Liver (tissue), 9 donors: ENCODE measurements around the gene NCOA3. TPM values are rescaled to one million over a fixed set of nuclear protein-coding genes. Genes with fewer than 3 reads are reported as not detected.

Source experiments
- DNase-seq: peaks from one replicate; pipeline ENCODE4 v3.0.0-alpha.2; 2017; ENCODE audit warnings: low spot score
- H3K27ac ChIP-seq, 2 donors: one replicate each; pipeline ENCODE4 v1.7.0; 2013; ENCODE audit warnings: inconsistent platforms in 2 of 2, low read length in 2 of 2, control low read depth in 1 of 2, low read depth in 1 of 2, mild to moderate bottlenecking in 1 of 2
- H3K27me3 ChIP-seq, 4 donors: one replicate each; pipeline versions ENCODE4 v1.6.1 to v1.7.0; 2013; ENCODE audit warnings: low read length in 3 of 4, inconsistent platforms in 1 of 4, mild to moderate bottlenecking in 1 of 4, moderate library complexity in 1 of 4; ENCODE audit not compliant: control insufficient read depth in 4 of 4, insufficient read depth in 4 of 4
- H3K36me3 ChIP-seq, 4 donors: one replicate each; pipeline versions ENCODE4 v1.6.1 to v1.7.0; 2013; ENCODE audit warnings: low read length in 3 of 4, mild to moderate bottlenecking in 3 of 4, low read depth in 1 of 4, moderate library complexity in 1 of 4; ENCODE audit not compliant: control insufficient read depth in 4 of 4, insufficient read depth in 3 of 4
- H3K4me1 ChIP-seq, 4 donors: one replicate each; pipeline versions ENCODE4 v1.6.1 to v1.7.0; 2013; ENCODE audit warnings: low read length in 3 of 4, mild to moderate bottlenecking in 3 of 4, moderate library complexity in 1 of 4; ENCODE audit not compliant: control insufficient read depth in 4 of 4, insufficient read depth in 4 of 4
- H3K4me3 ChIP-seq, 3 donors: one replicate each; pipeline versions ENCODE4 v1.6.1 to v1.7.0; 2013; ENCODE audit warnings: low read length in 3 of 3, control low read depth in 1 of 3, low read depth in 1 of 3, mild to moderate bottlenecking in 1 of 3
- H3K9ac ChIP-seq, 2 donors: one replicate each; pipeline ENCODE4 v1.7.0; 2013; ENCODE audit warnings: low read length in 2 of 2, mild to moderate bottlenecking in 2 of 2, moderate library complexity in 2 of 2, control low read depth in 1 of 2, low read depth in 1 of 2
- H3K9me3 ChIP-seq, 4 donors: one replicate each; pipeline versions ENCODE4 v1.6.1 to v1.7.0; 2013; ENCODE audit warnings: low read length in 3 of 4; ENCODE audit not compliant: control insufficient read depth in 4 of 4
- ATF3 ChIP-seq: IDR thresholded peaks from 2 replicates; pipeline ENCODE4 v1.6.1; 2016; ENCODE audit warnings: antibody characterized with exemption
- CTCF ChIP-seq: fragments of 150-350 bp; IDR thresholded peaks from 2 replicates; pipeline ENCODE4 v1.5.1; 2017; ENCODE audit warnings: improper control_type of control experiment, low read depth, low read length; ENCODE audit not compliant: missing input control
- EGR1 ChIP-seq, 2 donors: IDR thresholded peaks; 2 replicates each; pipeline ENCODE4 v1.6.1; 2016 to 2018; ENCODE audit warnings: antibody characterized with exemption in 2 of 2, low read depth in 2 of 2
- FOXA1 ChIP-seq: IDR thresholded peaks from 2 replicates; pipeline ENCODE4 v1.6.1; 2016; ENCODE audit warnings: antibody characterized with exemption
- FOXA2 ChIP-seq: IDR thresholded peaks from 2 replicates; pipeline ENCODE4 v1.6.1; 2016; ENCODE audit warnings: antibody characterized with exemption
- GABPA ChIP-seq, 2 donors: IDR thresholded peaks in 1 of 2; conservative IDR thresholded peaks in 1 of 2; 2 replicates each; pipeline ENCODE4 v1.6.1; 2016; ENCODE audit warnings: antibody characterized with exemption in 2 of 2, mild to moderate bottlenecking in 1 of 2, moderate library complexity in 1 of 2
- HNF4A ChIP-seq, 2 donors: conservative IDR thresholded peaks; 2 replicates each; pipeline ENCODE4 v1.6.1; 2016; ENCODE audit warnings: antibody characterized with exemption in 2 of 2, mild to moderate bottlenecking in 2 of 2
- HNF4G ChIP-seq: IDR thresholded peaks from 2 replicates; pipeline ENCODE4 v1.6.1; 2016; ENCODE audit warnings: antibody characterized with exemption
- JUND ChIP-seq, 2 donors: IDR thresholded peaks; 2 replicates each; pipeline ENCODE4 v1.6.1; 2016; ENCODE audit warnings: antibody characterized with exemption in 2 of 2
- MAX ChIP-seq: IDR thresholded peaks from 2 replicates; pipeline ENCODE4 v1.6.1; 2016; ENCODE audit warnings: antibody characterized with exemption
- NR2F2 ChIP-seq: IDR thresholded peaks from 2 replicates; pipeline ENCODE4 v1.6.1; 2016; ENCODE audit warnings: antibody characterized with exemption
- RAD21 ChIP-seq, 2 donors: IDR thresholded peaks; 2 replicates each; pipeline ENCODE4 v1.6.1; 2016; ENCODE audit warnings: antibody characterized with exemption in 2 of 2, mild to moderate bottlenecking in 2 of 2
- REST ChIP-seq: IDR thresholded peaks from 2 replicates; pipeline ENCODE4 v1.6.1; 2016; ENCODE audit warnings: antibody characterized with exemption, mild to moderate bottlenecking
- RXRA ChIP-seq, 2 donors: IDR thresholded peaks; 2 replicates each; pipeline ENCODE4 v1.6.1; 2017 to 2018; ENCODE audit warnings: antibody characterized with exemption in 2 of 2, mild to moderate bottlenecking in 1 of 2
- SP1 ChIP-seq: IDR thresholded peaks from 2 replicates; pipeline ENCODE4 v1.6.1; 2018; ENCODE audit warnings: antibody characterized with exemption, mild to moderate bottlenecking
- TAF1 ChIP-seq: conservative IDR thresholded peaks from 2 replicates; pipeline ENCODE4 v1.6.1; 2016; ENCODE audit warnings: antibody characterized with exemption, mild to moderate bottlenecking
- YY1 ChIP-seq: IDR thresholded peaks from 2 replicates; pipeline ENCODE4 v1.6.1; 2016; ENCODE audit warnings: antibody characterized with exemption, mild to moderate bottlenecking
- ZBTB33 ChIP-seq: IDR thresholded peaks from 2 replicates; pipeline ENCODE4 v1.6.1; 2016; ENCODE audit warnings: antibody characterized with exemption
- WGBS: extraction: QIAGEN DNeasy Blood & Tissue Kit; methylation state at CpG from one replicate; pipeline ENCODE4 v1.1.7; 2013; 5-methylcytosine and 5-hydroxymethylcytosine counted together
- polyA plus RNA-seq, 2 donors: library from polyadenylated mRNA; stranded (reverse) in 1 of 2; unstranded in 1 of 2; fragments of 200-250 nt in 1 of 2; fragments of >200 nt in 1 of 2; fragmentation: Nextera tagmentation in 1 of 2; extraction: Ambion mirVana in 1 of 2; gene quantifications; one replicate each; pipeline versions ENCODE4 v1.2.1 to v1.2.3, GENCODE V29; 2013 to 2015
- total RNA-seq, 2 donors: library from RNA; depleted of rRNA; stranded (reverse); fragments of >200 nt; gene quantifications; one replicate each; pipeline ENCODE4 v1.2.3, GENCODE V29; 2014
- donor health status: healthy.
- donor health status: healthy.
- donor health status: healthy.
- donor health status: healthy.
- donor health status: healthy.

NCOA3 gene
- total and polyA plus RNA-seq, 4 donors = 3.8 to 18.2 (median 8.9) TPM

GRCh38 chr20:47682916-47683315 lies 181.2 kb downstream of the NCOA3 start (continued):
- no peak for TF ChIP-seq RAD21 (IDR thresholded peaks at IDR 0.05)
- TF ChIP-seq SP1 = no peak
- TF ChIP-seq HNF4A (conservative IDR thresholded peaks at IDR 0.05) = no peak
- TF ChIP-seq FOXA2 = no peak
- TF ChIP-seq ATF3 = no peak
- TF ChIP-seq EGR1 (IDR thresholded peaks at IDR 0.05; ENCODE audit: low read depth in 2 of 2) = no peak

- TF ChIP-seq MAX (no peak), FOXA1 (no peak), HNF4G (no peak), EGR1 (IDR thresholded peaks at IDR 0.05; ENCODE audit: low read depth in 2 of 2) (no peak), TAF1 (no peak), GABPA (IDR thresholded peaks at IDR 0.05 in 1 of 2, conservative IDR thresholded peaks at IDR 0.05 in 1 of 2) (no peak), REST (no peak), RAD21 (IDR thresholded peaks at IDR 0.05) (no peak), RXRA (IDR thresholded peaks at IDR 0.05) (no peak), CTCF (no peak), SP1 (no peak), ATF3 (no peak), HNF4A (conservative IDR thresholded peaks at IDR 0.05) (no peak), NR2F2 (no peak), YY1 (no peak), JUND (IDR thresholded peaks at IDR 0.05) (no peak), FOXA2 (no peak), ZBTB33 (no peak)
- Histone ChIP-seq H3K4me1 (peaks cover 0 to 4% (median 1%) of the 10 kb centered on the region in 4 donors), H3K27ac (no peak overlapping the region), H3K9ac (no peak overlapping the region), H3K4me3 (no peak overlapping the region), H3K9me3 (no peaks in the 10 kb centered on the region), H3K36me3 (no peaks in the 10 kb centered on the region), H3K27me3 (no peaks in the 10 kb centered on the region)
- WGBS = 91% methylated on average over 26 of the region's 26 CpGs
- no peak for DNase-seq
These were observed 182.8 kb downstream of the NCOA3 start for GRCh38 chr20:47684306-47685080.
